ENCODE data around the gene CDCP2.

Gene CDCP2

DNA sequence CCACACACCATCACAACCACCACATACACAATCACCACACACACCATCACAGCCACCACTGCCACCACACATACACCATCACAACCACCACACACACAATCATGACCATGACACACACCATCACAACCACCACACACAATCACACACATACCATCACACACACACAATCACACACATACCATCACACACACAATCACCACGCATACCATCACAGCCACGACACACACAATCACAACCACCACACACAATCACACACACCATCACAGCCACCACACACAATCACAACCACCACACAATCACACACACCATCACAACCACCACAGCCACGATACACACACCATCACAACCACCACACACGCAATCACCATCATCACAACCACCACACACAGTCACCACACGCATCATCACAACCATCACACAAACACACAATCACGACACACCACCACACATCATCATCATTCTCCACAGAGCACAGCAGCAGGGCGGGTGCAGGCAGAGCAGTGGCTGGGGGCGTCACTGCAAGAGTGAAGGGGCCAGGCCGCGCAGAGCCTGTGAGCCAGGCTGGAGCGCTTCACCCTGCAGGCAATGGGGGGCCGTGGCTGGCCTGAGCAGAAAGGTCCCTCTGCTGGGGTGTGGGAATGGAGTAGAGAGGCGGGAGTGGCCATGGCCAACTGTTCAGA lies 32.6 kb downstream of the CDCP2 start:
- H3K4me3 ChIP-seq (ENCODE audit: low read depth, low read length), result no peak overlapping the region
- no peak for DNase-seq (ENCODE audit: low read depth)
- TF ChIP-seq, protein P1, sequence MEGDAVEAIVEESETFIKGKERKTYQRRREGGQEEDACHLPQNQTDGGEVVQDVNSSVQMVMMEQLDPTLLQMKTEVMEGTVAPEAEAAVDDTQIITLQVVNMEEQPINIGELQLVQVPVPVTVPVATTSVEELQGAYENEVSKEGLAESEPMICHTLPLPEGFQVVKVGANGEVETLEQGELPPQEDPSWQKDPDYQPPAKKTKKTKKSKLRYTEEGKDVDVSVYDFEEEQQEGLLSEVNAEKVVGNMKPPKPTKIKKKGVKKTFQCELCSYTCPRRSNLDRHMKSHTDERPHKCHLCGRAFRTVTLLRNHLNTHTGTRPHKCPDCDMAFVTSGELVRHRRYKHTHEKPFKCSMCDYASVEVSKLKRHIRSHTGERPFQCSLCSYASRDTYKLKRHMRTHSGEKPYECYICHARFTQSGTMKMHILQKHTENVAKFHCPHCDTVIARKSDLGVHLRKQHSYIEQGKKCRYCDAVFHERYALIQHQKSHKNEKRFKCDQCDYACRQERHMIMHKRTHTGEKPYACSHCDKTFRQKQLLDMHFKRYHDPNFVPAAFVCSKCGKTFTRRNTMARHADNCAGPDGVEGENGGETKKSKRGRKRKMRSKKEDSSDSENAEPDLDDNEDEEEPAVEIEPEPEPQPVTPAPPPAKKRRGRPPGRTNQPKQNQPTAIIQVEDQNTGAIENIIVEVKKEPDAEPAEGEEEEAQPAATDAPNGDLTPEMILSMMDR (IDR thresholded peaks at IDR 0.05; ENCODE audit: insufficient read depth, low read depth, low read length, missing control alignments), result no peak

GRCh38 chr1:54118704-54119103 lies 34.1 kb downstream of the CDCP2 start:
- no peak for DNase-seq (ENCODE audit: low read depth)
- no peak overlapping the region for H3K4me3 ChIP-seq (ENCODE audit: low read depth, low read length)
- TF ChIP-seq, protein P1 (IDR thresholded peaks at IDR 0.05; ENCODE audit: insufficient read depth, low read depth, low read length, missing control alignments), result no peak

DNA sequence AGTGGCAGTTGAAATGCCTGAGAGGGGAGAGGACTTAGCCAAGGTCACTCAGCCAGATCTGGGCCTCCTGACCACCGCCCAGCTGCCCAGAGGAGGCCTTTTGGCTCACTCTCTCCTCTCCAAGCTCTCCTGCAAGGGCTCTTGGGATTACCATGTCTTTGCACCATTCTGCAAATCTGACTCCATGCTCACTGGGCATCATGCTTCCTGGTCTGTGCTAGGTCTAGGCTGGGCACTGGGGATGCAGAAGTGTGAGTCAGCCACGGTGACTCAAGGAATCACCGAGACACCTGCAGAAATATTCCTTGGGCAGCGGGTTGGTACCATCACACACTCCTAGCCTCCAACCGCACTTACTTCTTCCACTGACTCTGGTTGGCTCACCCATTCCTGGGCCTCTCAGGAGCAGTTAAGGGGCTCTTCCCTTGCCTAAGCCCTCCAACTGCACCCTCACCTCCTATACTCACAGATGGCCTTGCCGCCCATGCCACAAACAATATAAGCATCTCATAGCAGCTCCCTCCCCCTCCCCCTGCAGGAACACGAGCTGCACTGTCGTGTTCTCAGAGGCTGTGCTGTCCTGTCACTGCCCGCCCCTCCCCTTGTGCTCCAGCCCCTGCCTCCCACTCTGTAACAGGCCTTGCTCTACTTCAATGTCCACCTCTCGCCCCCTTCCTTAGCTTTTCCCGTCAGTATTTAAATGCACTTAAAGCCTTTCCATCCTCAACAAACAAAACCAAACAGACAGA lies 34.8 kb downstream of the CDCP2 start:
- TF ChIP-seq, protein P1 (IDR thresholded peaks at IDR 0.05; ENCODE audit: insufficient read depth, low read depth, low read length, missing control alignments), result no peak
- H3K4me3 ChIP-seq (ENCODE audit: low read depth, low read length), result no peak overlapping the region
- DNase-seq (ENCODE audit: low read depth), result no peak

DNA sequence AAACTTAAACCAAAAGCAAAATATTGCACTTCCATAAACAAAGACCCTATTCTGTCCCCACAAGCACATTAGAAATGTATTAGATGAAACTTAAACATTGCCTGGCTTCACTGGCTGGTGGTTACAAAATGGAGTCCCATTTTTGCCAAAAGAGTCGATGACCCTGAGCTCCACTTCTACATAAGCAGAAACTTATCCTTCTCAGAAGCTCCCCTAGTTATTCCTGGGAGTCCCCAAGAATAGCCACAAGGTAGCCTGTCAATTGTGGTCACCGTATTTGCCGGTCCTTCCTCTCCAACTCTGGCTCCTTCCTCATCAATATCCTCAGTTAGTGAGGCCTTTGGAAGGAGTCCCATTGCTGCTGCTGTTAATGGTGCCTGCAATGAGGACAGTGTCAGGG lies 37.3 kb downstream of the CDCP2 start:
- no peak for DNase-seq (ENCODE audit: low read depth)
- no peak overlapping the region for H3K4me3 ChIP-seq (ENCODE audit: low read depth, low read length)
- TF ChIP-seq, protein P1 (IDR thresholded peaks at IDR 0.05; ENCODE audit: insufficient read depth, low read depth, low read length, missing control alignments), result no peak

- no peak for DNase-seq (ENCODE audit: low read depth)
- no peak overlapping the region for H3K4me3 ChIP-seq (ENCODE audit: low read depth, low read length)
Observed at GRCh38 chr1:54114955-54115354, 37.8 kb downstream of the CDCP2 start.

DNA sequence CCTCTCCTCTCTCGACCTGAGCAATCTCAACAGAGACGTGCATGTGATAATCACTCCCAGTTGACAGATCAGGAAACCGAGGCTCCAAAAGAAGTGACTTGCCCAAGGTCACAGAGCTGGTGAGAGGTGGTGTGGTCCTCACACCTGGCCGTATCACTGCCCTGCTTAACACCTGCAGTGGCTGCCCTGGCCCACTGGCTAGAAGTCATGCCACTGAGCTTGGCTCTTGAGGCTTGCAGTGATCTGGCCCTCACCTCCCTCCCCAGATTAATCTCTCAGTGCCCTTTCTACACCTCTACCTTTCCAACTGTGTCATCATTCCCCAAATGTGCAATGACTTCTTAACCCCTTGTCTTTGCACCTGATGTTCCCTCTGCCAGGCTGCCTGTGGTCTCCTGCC lies 38.8 kb downstream of the CDCP2 start:
- TF ChIP-seq, protein P1 (IDR thresholded peaks at IDR 0.05; ENCODE audit: insufficient read depth, low read depth, low read length, missing control alignments), result no peak
- no peak for DNase-seq (ENCODE audit: low read depth)
- H3K4me3 ChIP-seq (ENCODE audit: low read depth, low read length), result no peak overlapping the region

More at GRCh38 chr1:54114955-54115354, 37.8 kb downstream of the CDCP2 start:
- TF ChIP-seq, protein P1 (IDR thresholded peaks at IDR 0.05; ENCODE audit: insufficient read depth, low read depth, low read length, missing control alignments), result no peak

Data from GM12865 (cell line).